IPS DF 4.7 (cell line): Measurements from ENCODE around the gene CACNB2.
"Not testable (repeated sequence)": the region's sequence is repeated elsewhere in the genome, so short reads cannot be mapped to it uniquely, and the experiment has no call there.

ENCODE experiments used
- DNase-seq: peaks from one replicate; pipeline ENCODE4 v3.0.0-alpha.2; 2013; ENCODE audit warnings: low spot score; ENCODE audit errors: extremely low read depth

The CACNB2 gene

DNA sequence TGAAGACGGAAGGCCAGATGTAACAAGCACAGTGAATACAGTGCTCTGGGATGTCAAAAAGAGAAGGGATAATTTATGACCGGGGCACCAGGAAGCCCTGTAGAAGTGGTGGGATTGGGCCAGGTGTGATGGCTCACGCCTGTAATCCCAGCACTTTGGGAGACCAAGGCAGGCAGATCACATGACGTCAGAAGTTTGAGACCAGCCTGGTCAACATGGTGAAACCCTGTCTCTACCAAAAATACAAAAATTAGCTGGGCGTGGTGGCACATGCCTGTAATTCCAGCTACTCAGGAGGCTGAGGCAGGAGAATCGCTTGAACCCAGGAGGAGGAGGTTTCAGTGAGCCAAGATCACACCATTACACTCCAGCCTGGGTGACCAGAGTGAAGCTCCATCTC is 305.4 kb downstream of the CACNB2 start:
- DNase-seq: not testable (repeated sequence)

DNA sequence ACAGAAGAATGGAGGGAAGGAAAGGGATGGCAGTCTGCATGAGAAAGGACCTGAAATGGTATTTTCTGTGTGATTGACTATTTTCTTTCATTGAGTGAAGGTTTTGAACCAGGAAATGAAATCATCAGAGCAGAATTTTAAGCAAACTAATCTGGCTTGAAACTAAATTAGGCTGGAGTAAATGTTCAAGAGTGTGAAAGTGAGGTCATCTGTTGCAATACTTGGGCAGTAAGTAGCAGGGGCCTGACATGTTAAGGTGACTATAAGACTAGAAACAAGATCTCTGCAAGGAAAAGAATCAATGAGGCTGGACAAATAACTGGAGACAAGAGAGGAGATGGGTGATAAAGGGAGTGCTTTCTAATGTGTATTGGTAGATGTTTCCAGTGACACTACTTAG is 306.0 kb downstream of the CACNB2 start:
- DNase-seq: no peak

DNA sequence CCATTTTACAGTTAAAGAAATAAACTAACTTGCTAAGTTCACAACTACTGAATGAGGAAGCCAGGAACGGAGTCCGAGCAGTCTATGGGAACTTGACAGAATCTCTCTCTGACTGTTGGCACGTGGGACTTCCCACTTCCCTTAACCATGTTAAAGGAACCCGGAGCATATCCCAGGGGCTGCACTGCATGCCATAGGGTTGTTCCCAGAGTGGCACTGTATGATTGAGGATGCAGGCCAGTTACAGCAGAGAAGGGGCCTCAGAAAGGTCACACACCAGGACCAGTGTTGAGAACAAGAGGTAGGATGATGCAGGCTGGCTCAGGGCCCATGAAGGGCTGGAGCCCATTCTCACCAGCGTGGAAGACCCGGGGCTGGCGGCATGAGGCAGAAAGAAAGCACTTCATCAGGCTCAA is 309.4 kb downstream of the CACNB2 start:
- no peak for DNase-seq

DNA sequence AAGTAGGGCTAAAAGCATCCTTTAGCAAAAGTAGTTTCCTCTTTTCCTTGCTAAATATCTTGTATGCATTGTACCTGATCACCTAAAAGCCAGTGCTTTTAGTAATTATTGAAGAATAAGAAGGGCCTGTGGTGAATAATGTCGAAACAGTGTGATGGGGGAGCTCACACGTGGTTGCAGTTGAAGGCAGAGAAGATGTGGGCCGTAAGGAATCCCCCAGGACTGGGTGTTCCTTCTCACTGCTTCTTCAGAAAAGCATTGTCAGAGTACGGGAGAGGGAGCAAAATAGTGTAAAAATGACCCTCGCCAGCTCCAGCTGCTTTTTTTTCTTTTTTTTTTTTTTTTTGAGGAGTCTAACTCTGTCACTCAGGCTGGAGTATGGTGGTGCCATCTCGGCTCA is 310.1 kb downstream of the CACNB2 start:
- no peak for DNase-seq

DNA sequence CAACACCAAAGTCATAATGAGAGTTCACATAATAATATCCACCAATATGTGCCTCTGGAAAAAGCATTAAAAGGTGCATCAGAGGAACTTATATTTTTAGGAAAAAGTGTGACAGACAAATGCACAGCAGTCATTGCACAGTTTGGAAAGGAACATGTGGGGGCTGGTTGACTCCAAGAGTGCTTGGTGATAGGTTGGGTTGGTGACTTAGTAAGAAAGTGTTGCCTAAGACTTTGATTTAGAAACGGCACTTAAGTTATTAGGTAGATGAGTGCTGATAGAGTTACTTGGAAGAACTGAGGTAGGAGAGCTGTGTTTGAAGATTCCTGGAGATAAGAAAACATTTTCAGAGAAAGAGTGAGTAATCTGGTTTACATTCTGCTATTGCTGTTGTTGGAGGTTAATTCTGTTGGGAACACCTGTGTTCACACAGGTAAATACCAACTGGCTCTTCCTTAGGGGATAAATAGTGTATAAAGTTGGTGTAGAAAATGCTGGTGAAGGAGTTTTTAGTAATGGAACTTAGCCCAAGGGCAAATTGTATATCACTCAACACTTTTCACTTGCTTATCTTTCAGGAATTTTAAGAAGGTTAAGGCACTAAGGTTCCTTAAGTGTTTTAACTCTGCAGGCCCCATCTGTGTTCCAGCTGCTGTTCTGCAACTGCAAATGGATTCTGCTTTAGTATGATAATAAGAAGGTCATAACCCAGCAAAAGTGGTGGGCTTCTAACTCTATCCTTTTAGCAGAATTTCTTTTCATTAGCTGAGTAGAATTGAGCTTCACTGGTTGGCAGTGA is 315.1 kb downstream of the CACNB2 start:
- DNase-seq: no peak

DNA sequence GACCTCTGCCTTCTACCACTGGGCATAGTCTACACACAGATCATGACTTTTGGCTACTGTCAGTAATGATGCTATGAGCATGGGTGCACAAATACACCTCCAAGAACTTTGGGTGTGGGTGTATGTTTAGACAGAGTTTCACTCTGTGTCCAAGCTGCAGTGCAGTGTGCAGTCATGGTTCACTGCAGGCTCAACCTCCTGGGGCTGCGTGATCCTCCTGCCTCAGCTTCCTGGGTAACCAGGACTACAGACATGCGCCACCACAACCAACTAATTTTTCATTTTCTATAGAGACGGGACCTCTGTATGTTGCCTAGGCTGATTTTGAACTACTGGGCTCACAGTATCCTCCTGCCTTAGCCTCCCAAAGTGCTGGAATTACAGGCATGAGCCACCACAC is 316.8 kb downstream of the CACNB2 start:
- DNase-seq: no peak

DNA sequence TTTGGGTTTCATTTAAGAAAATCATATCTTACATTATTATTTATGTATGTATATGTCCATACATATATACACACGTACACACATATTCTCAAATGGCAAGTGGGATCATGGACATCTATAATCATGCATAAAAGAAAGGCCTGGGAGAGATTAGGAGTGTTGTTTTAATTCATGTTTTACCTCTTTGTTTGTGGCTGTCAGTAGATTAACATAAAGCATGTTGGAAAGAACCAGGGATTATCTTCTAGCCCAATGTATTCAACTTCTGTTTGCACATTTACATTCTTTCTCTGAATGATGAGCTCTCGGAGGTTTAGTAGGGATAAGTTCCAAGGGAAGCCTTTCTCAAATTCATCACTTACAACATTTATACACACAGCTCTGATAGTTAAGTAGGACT is 319.8 kb downstream of the CACNB2 start:
- DNase-seq: no peak

DNA sequence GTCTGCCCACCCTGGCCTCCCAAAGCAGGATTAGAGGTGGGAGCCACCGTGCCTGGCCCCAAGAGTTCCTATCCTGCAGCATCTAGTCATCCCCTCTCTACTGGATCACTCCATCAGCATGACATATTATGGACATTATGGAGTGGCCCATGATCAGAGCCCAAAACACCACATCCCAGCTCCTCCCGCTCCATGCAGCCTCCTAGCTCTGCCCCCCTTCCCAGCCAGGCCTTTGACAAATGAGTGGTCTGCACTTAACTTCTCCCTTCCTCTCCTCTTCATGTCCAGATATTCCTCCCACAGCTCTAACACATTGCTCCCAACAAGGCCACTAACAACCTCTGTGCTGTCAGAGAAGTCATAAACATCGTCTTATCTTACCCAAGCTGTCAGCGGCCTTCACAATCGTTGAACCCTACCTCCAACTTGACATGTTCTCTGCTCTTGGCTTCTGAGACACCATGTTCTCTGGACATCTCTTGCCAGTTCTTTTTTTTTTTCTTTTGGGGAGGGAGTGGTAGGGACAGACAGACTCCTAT is 323.5 kb downstream of the CACNB2 start:
- no peak for DNase-seq

DNA sequence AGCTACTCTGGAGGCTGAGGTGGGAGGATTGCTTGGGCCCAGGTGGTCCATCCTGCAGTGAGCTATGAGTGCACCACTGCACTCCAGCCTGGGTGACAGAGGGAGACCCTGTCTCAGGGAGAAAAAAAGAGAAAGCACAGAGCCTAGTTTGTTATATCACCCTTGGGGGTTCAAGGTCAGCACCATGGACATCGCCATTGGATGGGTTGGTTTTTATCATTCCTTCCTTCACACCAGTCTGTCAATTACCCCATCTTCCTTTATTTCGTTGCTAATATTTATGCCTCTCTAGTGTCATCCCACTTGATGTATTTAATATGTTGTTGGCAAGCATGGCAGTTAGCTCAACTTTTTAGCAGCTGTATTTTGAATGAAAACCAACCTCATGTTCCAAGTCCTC is 328.9 kb downstream of the CACNB2 start:
- no peak for DNase-seq

DNA sequence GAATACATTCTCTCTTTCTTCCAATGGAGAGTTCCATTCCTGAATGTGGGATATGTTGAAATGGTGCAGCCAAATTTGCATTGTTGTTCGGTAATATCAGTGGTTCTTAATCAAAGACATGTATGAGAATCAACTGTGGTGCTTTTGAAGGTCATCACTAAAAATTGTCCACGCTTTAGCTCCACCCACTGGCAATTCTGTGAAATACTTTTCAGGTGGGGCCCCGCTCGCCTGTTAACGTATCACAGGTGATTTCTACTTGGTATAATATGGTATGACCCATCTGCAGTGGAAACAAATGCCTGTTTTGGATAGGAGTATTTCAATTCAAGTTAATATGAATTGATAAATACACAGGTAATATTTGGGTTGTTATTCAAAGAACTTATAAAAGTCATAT is 332.8 kb downstream of the CACNB2 start:
- DNase-seq: no peak

DNA sequence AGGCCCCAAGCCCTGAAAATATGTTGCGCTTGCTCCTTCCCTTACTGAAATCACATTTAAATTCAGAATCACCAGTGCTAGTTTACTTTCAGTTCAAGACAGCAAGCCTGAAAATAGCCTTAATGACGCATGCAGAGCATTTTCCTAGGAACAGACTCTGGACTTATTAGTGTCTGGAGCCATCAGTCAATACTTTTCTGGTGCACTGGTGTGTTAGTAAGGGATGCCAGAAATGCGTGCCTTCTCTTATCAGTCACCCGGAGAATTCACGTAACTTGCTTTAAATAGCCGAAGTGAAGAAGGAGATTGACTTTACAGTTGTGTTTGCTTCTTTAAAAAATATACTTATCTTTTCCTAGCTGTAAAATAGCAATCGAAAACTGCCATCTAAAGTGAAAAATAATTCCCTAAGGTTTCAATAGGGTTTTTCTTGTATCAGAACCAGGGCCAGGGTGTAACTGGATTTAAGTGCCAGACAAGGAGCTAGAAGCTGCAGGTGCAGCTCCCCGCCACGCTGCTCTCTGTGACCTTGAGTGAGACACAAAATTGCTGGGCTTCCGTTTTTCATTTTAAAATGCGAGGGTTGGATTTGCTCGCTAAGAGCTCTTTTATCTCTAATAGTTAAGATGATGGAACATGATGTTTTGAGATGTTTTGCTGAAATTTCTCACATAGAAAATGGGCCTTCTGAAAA is 333.3 kb downstream of the CACNB2 start:
- DNase-seq: no peak

DNA sequence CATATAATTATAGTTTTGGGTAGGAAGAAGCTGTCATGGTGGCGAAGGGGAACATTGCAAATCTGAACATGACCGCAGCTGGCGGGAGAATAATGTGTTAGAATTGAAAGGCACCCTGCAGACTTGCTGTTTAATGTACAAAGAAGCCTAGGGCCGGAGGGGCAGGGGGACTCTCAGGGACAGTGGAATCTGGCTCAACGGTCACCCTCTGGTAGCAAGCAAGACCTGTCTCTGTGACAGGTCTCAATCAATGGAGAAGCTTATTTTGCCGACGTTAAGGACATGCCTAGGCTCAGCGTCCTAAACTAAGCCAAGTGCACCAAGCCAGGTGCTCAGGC is 333.9 kb downstream of the CACNB2 start:
- no peak for DNase-seq

DNA sequence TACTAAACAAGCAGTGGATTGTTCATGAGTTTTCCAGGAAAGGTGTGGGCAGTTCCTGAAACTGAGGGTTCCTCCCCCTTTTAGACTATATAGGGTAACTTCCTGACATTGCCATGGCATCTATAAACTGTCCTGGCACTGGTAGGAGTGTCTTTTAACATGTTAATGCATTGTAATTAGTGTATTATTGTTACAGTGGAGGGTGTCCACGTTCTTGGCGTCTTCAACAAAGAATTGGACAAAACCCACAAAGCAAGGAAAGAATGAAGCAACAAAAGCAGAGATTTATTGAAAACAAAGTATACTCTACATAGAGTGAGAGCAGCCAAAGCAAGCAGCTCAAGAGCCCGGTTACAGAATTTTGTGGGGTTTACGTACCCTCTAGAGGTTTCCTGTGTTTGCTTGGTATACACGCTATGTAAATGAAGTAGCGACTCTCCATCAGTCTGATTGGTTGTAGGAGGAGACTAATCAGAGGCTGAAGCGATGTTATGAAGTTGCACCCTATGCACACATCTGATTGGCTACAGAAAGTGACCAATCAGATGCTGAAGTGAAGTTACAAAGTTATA is 335.9 kb downstream of the CACNB2 start:
- DNase-seq: no peak

DNA sequence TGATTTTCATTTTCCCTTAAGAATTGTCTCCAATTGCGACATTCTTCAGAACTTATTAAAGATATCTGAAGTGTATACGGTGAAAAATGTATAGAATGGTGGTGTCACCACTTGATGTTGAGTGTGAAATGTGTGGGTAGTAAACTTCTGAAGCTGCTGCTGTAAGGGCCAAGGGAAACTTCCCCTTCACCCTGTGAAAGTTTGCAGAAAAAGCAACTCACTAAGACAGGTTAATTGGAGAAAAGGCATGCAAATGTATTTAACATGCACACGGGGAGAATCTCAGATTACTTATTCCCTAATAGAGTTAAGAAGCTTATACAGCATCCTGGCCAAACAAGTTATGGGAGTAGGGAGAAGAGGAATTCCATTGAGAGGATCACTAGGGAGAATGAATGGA is 338.1 kb downstream of the CACNB2 start:
- no peak for DNase-seq

DNA sequence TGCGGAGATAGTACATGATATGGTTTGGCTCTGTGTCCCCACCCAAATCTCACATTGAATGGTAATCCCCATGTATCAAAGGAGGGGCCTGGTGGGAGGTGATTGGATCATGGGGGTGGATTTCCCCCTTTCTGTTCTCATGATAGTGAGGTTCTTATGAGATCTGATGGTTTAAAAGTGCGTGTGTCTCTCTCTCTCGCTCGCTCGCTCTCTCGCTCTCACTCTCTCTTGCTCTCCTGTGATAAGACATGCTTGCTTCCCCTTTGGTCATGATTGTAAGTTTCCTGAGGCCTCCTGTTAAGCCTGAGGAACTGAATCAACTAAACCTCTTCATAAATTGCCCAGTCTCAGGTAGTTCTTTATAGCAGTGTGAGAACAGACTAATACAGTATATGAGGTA is 339.3 kb downstream of the CACNB2 start:
- DNase-seq: no peak

DNA sequence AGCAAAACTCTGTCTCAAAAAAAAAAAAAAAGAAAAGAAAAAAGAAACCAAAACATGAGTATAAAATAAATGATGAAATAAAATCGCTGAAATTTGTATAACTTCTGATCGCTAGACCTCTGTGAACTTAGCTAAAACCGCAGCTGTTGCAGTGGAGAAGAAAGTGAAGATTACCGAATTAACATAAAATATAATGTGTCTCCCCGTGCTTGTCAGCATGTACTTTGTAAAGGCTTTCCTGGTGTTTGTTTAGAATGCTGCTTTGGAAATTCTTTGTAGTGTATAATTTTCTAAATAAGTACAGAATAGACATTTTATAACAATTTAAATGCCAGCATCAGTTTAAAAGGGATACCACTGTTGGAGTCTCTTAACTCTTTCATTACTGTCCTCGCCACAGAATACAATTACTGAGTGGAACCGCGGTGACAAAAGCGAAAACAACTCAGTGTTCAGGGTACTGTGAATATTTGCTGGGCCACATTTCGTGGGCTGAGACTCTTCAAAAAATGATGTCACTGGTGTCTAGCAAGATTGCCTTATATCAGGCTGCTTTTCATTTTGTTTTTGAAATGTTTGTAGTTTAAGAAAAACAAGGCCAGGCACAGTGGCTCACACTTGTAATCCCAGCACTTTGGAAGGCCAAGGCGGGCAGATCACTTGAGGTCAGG is 343.4 kb downstream of the CACNB2 start:
- no peak for DNase-seq

DNA sequence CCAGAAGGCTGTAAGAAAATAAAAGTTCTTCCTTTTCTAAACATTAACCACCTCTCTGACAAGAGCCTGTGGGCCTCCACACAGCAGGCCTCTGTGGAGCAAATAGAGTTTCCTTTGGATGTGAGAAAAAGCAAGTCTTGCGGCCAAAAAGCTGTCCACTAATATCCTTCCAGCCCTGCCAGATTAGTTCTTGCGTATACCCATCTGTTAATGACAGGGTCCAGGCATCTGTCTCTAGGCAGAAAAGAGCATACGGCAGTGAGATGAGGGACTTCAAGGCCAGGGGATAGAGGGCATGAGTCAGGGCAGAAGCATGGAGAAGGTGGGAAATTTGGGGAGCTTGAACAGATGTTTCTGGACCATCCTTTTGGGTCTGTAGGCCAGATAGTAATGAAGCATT is 346.2 kb downstream of the CACNB2 start:
- DNase-seq: no peak

DNA sequence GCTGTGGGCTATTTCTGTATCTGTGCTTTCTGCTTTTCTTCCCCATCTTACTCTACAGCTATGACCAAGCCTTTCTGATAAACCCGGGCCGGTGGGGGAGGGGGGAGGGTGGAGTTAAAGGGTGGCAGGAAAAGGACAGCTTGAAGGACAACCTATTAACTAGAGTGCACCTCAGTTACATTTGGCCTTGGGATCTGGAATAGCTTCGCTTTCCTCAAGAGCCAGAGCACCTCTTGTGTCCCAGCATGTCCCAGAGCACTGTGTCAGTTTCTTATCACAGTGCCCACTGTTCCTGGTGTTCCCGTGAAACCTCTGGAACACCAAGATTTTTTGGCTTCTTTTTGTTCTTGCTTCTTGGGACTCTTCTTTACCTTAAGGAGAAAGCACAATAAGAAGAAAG is 350.5 kb downstream of the CACNB2 start:
- DNase-seq: no peak

DNA sequence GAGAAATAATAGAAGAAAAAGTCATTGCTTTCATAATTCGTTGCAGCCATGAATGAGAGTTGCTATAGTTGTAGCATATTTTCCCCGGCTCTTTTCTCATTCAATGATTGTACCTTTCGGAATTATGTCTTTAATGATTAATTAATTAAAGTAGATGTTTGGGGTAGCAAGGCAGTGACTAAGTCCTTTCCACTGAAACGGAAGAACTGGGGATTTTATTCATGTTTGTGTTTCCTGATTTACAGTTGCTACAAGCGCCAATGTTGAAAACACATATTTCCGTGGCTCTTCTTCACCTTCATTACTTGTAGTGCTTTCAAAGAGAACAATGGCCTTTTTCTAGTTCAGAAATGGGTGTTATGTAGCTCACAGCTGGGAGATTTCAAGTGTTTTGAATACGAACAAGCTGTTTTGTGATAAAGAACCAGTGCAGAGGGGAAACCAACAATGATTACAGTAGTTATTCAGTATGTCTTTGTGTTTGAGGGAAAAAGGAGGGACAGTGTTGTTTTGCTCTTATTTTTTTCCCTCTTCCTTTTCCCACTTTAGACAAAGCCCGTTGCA is 357.7 kb downstream of the CACNB2 start:
- DNase-seq: no peak

DNA sequence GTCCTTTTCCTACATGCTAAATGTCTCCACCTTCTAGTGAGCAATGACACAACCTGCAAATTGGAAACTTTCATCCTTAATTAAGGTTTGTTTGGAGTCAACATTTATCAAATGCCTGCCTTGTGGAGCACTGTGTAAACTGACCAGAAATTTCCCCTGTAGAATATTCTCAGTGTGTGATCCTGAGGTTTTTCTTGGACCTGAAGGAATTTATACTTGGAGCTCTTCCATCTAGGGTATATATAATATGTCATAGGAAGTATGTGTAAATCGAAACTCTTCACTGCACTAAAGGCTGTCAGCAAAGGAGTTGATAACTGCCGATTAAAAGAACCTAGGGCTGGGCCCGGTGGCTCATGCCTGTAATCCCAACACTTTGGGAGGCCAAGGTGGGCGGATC is 358.8 kb downstream of the CACNB2 start:
- DNase-seq: no peak

DNA sequence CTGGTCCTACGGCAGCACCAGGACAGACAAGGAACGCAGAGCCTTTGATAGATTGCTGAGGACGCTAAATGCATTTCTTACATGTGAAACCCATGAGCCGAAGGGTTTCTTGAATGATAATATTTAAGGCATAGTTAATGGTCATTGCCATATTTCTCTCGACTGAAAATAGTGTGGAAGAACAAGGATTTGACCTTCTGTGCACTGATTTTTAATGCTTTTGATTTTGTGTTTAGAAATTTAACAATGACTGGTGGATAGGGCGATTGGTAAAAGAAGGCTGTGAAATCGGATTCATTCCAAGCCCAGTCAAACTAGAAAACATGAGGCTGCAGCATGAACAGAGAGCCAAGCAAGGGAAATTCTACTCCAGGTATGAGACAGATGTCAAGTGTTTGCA is 360.4 kb downstream of the CACNB2 start:
- DNase-seq: no peak

DNA sequence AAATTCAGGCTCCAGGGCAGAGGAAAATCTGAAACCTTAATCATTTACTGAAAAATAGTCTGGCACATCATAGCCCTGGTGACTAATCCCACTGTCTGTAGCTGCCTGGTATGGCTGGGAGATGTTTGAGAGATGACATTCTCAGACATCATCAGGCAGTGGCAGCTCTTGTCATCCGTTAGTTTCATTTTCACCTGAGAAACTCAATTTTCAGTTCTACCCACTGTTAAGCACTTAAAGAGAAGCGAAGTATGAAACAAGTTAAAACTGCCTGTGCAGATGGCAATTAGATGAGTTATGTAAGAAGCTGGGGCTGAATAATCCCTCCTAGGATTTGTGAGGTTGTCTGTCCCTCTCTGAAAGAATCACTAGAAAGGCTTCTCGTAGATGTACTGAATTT is 361.0 kb downstream of the CACNB2 start:
- no peak for DNase-seq
